IgD-negative memory B cell (primary cell): Measurements from ENCODE around the gene C22orf39. TPM values are rescaled to one million over a fixed set of nuclear protein-coding genes. Genes with fewer than 3 reads are reported as not detected.

Experiments
- H3K27ac Mint-ChIP-seq, 3 donors: one replicate each; pipeline ENCODE4 v1.8.0; 2020 to 2022; ENCODE audit warnings: mild to moderate bottlenecking in 3 of 3, mixed read lengths in 3 of 3, moderate library complexity in 1 of 3
- H3K27me3 Mint-ChIP-seq: one replicate; pipeline ENCODE4 v1.8.0; 2021; ENCODE audit warnings: mixed read lengths
- H3K36me3 Mint-ChIP-seq: one replicate; pipeline ENCODE4 v1.8.0; 2020; ENCODE audit warnings: mild to moderate bottlenecking, mixed read lengths
- H3K4me1 Mint-ChIP-seq, 3 donors: one replicate each; pipeline ENCODE4 v1.8.0; 2020 to 2022; ENCODE audit warnings: mixed read lengths in 3 of 3, mild to moderate bottlenecking in 1 of 3
- H3K4me3 Mint-ChIP-seq, 4 donors: one replicate each; pipeline ENCODE4 v1.8.0; 2020 to 2022; ENCODE audit warnings: mild to moderate bottlenecking in 4 of 4, mixed read lengths in 4 of 4, moderate library complexity in 3 of 4
- H3K9me3 Mint-ChIP-seq, 3 donors: one replicate each; pipeline ENCODE4 v1.8.0; 2020 to 2021; ENCODE audit warnings: mixed read lengths in 3 of 3, mild to moderate bottlenecking in 1 of 3
- polyA plus RNA-seq: library from polyadenylated mRNA; unstranded; fragments of 300-500 nt; fragmentation: Illumina TruSeq; gene quantifications from one replicate; pipeline ENCODE4 v1.2.3, GENCODE V29; 2021

The C22orf39 gene
- polyA plus RNA-seq, 1 donor from 2014 or later = 49.6 TPM

- H3K27me3 Mint-ChIP-seq = no peaks in the 10 kb centered on the region
- no peaks in the 10 kb centered on the region for H3K4me1 Mint-ChIP-seq
- no peak overlapping the region for H3K27ac Mint-ChIP-seq
- no peaks in the 10 kb centered on the region for H3K9me3 Mint-ChIP-seq
- no peak overlapping the region for H3K4me3 Mint-ChIP-seq
- H3K36me3 Mint-ChIP-seq = peaks cover 5% of the 10 kb centered on the region
Measured at GRCh38 chr22:19466126-19466716, 18.7 kb upstream of the C22orf39 start.

DNA sequence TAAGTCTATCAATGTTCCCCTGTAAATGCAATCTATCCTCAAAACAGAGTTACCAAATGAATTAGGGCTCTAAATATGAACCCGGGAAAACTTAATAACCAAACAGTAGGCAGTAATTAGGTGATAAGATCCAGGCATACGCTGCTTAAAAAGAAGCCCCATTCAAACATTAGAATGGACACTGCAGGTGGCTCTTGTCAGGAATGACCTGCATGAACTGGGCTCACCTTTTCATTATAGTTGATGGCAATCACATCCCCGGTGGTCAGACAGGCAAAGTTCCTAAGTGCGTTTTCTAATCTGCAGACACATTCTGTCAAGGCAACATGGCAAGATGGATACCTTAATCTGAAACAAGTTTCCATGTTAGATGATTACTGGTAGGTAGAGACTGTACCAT, 17.5 kb upstream of the C22orf39 start:
- H3K27ac Mint-ChIP-seq = no peak overlapping the region
- H3K27me3 Mint-ChIP-seq = no peaks in the 10 kb centered on the region
- H3K36me3 Mint-ChIP-seq = peaks cover 7% of the 10 kb centered on the region
- H3K4me1 Mint-ChIP-seq = no peaks in the 10 kb centered on the region
- H3K4me3 Mint-ChIP-seq = no peak overlapping the region
- H3K9me3 Mint-ChIP-seq = no peaks in the 10 kb centered on the region

DNA sequence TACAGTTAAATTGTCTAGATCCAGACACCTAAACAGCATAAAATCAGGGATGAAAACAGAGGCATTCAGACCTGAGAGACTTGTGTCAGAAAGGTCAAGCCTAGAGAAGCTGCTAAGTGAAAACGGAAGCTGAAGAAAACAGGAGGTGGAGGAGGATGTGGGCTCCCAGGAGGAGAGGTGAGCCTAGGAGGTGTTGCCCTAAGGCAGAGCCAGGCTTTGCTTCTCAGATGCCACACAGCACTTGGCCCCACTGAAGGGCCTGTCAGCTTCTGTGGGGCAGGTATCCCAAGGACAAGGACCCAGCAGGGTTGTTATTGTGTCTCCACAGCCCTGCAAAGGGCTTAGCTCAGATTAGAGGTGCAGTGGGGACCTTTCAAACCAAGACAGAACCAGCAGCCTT, 17.0 kb upstream of the C22orf39 start:
- Mint-ChIP-seq H3K27ac (no peak overlapping the region), H3K4me1 (no peaks in the 10 kb centered on the region), H3K36me3 (peaks cover 7% of the 10 kb centered on the region), H3K4me3 (peak overlapping the region in 1 of 4 donors; percentile 33), H3K9me3 (no peaks in the 10 kb centered on the region), H3K27me3 (no peaks in the 10 kb centered on the region)

DNA sequence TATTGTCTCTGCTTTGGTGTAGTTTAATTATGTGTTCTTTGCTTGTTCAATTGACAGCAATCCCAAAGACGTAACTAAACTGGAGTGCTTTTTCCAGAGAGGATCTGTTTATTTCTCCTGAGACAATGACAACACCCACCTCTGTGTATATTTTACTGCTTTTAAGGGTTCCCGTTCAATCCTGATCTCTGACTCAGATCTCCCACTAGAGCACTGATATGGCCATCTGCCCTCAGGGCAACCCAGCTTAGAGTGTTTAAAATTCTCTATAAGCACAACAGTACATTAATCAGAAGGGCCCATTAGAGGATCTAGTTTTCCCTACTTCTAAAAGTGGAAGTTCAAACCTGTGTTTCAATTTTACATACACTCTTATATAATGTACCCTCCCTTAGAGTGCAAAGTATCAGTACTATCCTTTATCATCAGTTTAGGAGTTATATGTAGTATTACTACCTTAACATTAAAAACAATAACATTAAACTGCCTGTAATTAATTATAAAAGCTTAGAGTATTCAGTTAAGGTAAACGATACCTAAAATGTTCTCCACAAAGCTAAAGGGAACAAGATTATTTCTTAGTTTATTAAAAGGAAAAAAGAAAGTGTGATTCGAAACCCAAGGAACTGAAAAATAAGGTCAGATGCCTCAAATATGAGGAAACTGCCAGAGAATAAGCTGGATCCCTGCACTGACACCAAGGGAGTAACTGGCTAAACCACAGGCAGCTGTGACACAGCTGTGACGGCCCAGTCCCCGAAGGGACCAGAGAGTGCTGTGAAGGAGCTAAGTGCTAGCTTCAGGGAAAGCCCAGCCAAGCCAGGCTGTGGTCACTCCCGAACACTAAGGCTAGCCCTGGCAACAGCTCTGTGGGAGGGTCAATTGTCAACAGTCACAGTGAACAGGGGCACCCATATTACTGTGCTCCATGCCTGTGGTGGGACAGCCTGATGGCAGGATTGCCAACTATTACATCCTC, 16.3 kb upstream of the C22orf39 start:
- H3K27me3 Mint-ChIP-seq = no peaks in the 10 kb centered on the region
- no peak overlapping the region for H3K27ac Mint-ChIP-seq
- peaks cover 7% of the 10 kb centered on the region for H3K36me3 Mint-ChIP-seq
- H3K9me3 Mint-ChIP-seq = no peaks in the 10 kb centered on the region
- peak overlapping the region in 1 of 4 donors; percentile 33 for H3K4me3 Mint-ChIP-seq
- no peaks in the 10 kb centered on the region for H3K4me1 Mint-ChIP-seq

- H3K36me3 Mint-ChIP-seq = peaks cover 6% of the 10 kb centered on the region
- no peaks in the 10 kb centered on the region for H3K9me3 Mint-ChIP-seq
- no peak overlapping the region for H3K4me3 Mint-ChIP-seq
- H3K27ac Mint-ChIP-seq = peak overlapping the region in 1 of 3 donors; percentile 81
- no peaks in the 10 kb centered on the region for H3K4me1 Mint-ChIP-seq
- no peaks in the 10 kb centered on the region for H3K27me3 Mint-ChIP-seq
Measured at GRCh38 chr22:19463008-19463407, 15.5 kb upstream of the C22orf39 start.

DNA sequence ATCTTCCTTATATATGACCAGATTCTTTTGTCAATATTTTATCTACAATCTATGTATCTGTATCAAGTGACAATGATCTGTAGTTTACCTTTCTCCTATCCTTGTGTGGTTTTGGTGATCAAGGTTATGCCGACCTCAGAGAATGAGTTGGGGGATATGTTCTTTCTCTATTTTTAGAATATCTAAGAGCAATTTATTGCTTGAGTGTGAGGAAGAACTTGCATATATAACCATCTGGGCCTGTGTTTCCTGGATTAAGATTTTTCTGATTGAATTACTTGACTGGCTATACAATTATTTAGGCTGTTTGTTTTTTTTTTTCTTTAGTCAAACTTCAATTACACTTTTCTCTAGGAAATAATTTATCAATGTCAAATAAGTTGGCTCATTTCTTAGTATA, 14.0 kb upstream of the C22orf39 start:
- H3K36me3 Mint-ChIP-seq = peaks cover 6% of the 10 kb centered on the region
- no peaks in the 10 kb centered on the region for H3K9me3 Mint-ChIP-seq
- no peak overlapping the region for H3K27ac Mint-ChIP-seq
- H3K4me1 Mint-ChIP-seq = no peaks in the 10 kb centered on the region
- H3K27me3 Mint-ChIP-seq = no peaks in the 10 kb centered on the region
- no peak overlapping the region for H3K4me3 Mint-ChIP-seq

DNA sequence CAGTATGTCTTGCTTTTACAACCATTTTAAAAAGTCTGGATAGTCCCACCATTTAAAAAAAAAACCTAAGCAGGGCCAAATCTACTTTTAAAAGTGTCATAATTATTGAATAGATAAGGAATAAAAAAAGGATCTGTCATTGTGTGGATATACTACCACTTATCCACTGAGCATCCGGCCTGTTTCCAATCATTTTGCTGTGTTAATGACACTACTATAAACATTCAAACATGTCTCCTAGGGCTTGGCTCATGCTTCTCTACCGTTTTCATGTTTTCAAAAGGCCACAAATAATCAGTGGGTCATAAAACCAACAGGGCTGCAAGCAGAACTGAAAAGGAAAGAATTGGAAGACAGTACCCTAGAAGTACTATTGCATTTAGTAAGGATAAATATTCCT, 12.5 kb upstream of the C22orf39 start:
- H3K4me1 Mint-ChIP-seq = no peaks in the 10 kb centered on the region
- no peak overlapping the region for H3K4me3 Mint-ChIP-seq
- H3K27me3 Mint-ChIP-seq = no peaks in the 10 kb centered on the region
- peaks cover 4% of the 10 kb centered on the region for H3K36me3 Mint-ChIP-seq
- H3K9me3 Mint-ChIP-seq = no peaks in the 10 kb centered on the region
- H3K27ac Mint-ChIP-seq = no peak overlapping the region

DNA sequence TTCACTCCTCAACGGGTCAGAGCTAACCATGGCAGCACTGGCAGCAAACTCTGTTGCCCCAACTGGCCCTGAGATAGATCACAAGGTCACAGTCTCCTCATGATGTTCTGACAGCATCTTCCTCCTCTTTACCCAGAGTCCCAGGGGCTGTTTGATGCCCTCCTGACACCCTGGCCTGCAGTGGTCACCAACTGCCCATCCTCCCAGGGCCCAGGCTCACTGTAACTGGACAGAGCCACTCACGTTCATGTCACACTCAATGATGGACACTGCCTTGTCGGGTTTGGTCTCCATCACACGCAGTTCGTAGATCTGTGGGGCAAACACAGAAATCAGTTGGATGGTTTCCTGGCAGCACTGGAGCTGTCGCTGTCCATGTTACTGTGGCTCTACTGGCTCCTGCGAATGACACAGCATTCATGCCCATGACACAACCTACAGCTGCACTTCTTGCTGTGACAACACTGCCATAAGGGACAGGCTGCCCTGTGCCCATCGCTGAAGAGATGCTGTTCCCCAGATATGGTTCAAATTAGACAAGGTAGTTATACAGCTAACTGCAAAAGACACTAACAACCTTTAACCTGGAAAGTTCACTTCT, 10.4 kb upstream of the C22orf39 start:
- peaks cover 4% of the 10 kb centered on the region for H3K36me3 Mint-ChIP-seq
- peaks cover 0 to 4% (median 0%) of the 10 kb centered on the region in 3 donors for H3K4me1 Mint-ChIP-seq
- H3K9me3 Mint-ChIP-seq = no peaks in the 10 kb centered on the region
- H3K27me3 Mint-ChIP-seq = no peaks in the 10 kb centered on the region
- H3K4me3 Mint-ChIP-seq = no peak overlapping the region
- no peak overlapping the region for H3K27ac Mint-ChIP-seq

DNA sequence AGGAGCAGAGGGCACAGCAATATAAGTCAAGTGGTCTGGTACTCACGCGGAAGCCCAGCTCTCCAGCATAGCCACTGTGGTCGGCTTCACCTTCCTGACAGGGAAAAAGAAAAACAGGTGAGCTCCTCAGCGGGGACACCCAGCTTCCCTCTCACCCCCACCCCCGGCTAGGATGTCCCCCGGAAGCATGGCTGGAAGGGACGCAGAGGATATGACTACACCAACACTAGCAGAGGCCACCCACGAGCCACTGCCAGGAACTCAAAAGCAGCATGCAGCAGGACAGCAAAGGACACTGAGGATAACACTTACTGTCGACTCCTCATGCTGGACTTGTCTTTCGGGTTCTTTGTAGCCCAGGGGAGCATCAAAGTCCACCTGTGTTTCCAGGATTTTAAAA, 9.0 kb upstream of the C22orf39 start:
- H3K27ac Mint-ChIP-seq = no peak overlapping the region

GRCh38 chr22:19455585-19456370, 8.3 kb upstream of the C22orf39 start:
- Mint-ChIP-seq H3K36me3 (peaks cover 4% of the 10 kb centered on the region), H3K27ac (no peak overlapping the region), H3K4me3 (no peak overlapping the region), H3K9me3 (no peaks in the 10 kb centered on the region), H3K27me3 (no peaks in the 10 kb centered on the region), H3K4me1 (peaks cover 0 to 4% (median 0%) of the 10 kb centered on the region in 3 donors)

More for the DNA sequence above, 9.0 kb upstream of the C22orf39 start:
- H3K4me1 Mint-ChIP-seq = peaks cover 0 to 4% (median 0%) of the 10 kb centered on the region in 3 donors
- peaks cover 4% of the 10 kb centered on the region for H3K36me3 Mint-ChIP-seq
- no peak overlapping the region for H3K4me3 Mint-ChIP-seq
- no peaks in the 10 kb centered on the region for H3K9me3 Mint-ChIP-seq
- H3K27me3 Mint-ChIP-seq = no peaks in the 10 kb centered on the region

DNA sequence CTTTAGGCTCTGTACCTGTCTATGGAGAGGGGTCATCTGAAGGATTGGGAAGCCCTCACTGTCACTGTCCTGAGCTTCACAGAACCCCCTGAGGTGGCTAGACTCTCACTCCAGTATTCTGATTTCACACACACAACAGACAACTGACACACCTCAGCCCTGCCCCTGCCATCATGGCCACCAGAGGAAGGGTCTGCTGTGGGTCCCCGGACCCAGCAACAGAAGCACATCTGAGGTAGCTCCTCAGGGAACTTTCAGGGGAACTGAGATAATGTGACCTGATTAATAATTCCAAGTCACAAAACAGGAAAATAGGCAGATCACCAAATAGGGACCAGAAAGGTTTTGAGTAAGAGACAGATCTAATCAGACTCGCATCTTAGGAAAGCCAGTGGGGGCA, 7.5 kb upstream of the C22orf39 start:
- Mint-ChIP-seq H3K36me3 (peaks cover 2% of the 10 kb centered on the region), H3K27ac (no peak overlapping the region)

DNA sequence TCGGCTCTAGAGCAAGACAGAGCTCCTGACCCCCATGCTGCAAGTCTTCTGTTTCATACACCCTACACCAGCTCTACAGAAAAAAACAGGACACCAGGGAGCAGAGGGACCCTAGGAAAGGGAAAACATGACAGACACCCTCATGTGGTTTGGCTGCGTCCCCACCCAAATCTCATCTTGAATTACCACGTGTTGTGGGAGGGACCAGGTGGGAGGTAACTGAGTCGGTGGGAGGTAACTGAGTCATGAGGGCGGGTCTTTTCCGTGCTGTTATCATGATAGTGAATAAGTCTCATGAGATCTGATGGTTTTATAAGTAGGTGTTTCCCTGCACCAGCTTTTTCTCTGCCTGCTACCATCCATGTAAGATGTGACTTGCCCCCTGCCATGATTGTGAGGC, 6.6 kb upstream of the C22orf39 start:
- Mint-ChIP-seq H3K4me3 (peak overlapping the region in 1 of 4 donors; percentile 65), H3K27me3 (no peaks in the 10 kb centered on the region), H3K9me3 (no peaks in the 10 kb centered on the region), H3K27ac (peak overlapping the region in 1 of 3 donors; percentile 23), H3K4me1 (peaks cover 0 to 4% (median 0%) of the 10 kb centered on the region in 3 donors), H3K36me3 (peaks cover 1% of the 10 kb centered on the region)

More for the DNA sequence above, 7.5 kb upstream of the C22orf39 start:
- Mint-ChIP-seq H3K4me3 (no peak overlapping the region), H3K4me1 (peaks cover 0 to 4% (median 0%) of the 10 kb centered on the region in 3 donors), H3K27me3 (no peaks in the 10 kb centered on the region), H3K9me3 (no peaks in the 10 kb centered on the region)

GRCh38 chr22:19453718-19454117, 6.2 kb upstream of the C22orf39 start:
- H3K4me3 Mint-ChIP-seq = no peak overlapping the region
- peaks cover 1% of the 10 kb centered on the region for H3K36me3 Mint-ChIP-seq
- H3K27me3 Mint-ChIP-seq = no peaks in the 10 kb centered on the region
- H3K4me1 Mint-ChIP-seq = peaks cover 0 to 6% (median under 1%) of the 10 kb centered on the region in 3 donors
- peak overlapping the region in 1 of 3 donors; percentile 23 for H3K27ac Mint-ChIP-seq
- H3K9me3 Mint-ChIP-seq = no peaks in the 10 kb centered on the region

GRCh38 chr22:19451570-19451969, 4.1 kb upstream of the C22orf39 start:
- no peaks in the 10 kb centered on the region for H3K27me3 Mint-ChIP-seq
- H3K36me3 Mint-ChIP-seq = peaks cover 1% of the 10 kb centered on the region
- H3K4me1 Mint-ChIP-seq = peaks cover 10 to 16% (median 14%) of the 10 kb centered on the region in 3 donors
- H3K27ac Mint-ChIP-seq = no peak overlapping the region
- H3K9me3 Mint-ChIP-seq = no peaks in the 10 kb centered on the region
- H3K4me3 Mint-ChIP-seq = peak overlapping the region in 1 of 4 donors; percentile 56
